ENCODE data around the gene ME3.

The ME3 gene

GRCh38 chr11:86473991-86474833 lies 198.2 kb downstream of the ME3 start:
- no peaks in the 10 kb centered on the region for H3K4me1 ChIP-seq (ENCODE audit: control insufficient read depth, insufficient read depth, low read length)
- H3K36me3 ChIP-seq (ENCODE audit: control insufficient read depth, insufficient read depth, low read length): no peaks in the 10 kb centered on the region
- no peak overlapping the region for H3K9ac ChIP-seq (ENCODE audit: low read depth, low read length)
- peaks cover under 1% of the 10 kb centered on the region for H3K27me3 ChIP-seq (ENCODE audit: control insufficient read depth, insufficient read depth, low read length)
- no peaks in the 10 kb centered on the region for H3K9me3 ChIP-seq (ENCODE audit: control insufficient read depth, insufficient read depth, low read length)
- no peak overlapping the region for H3K4me3 ChIP-seq (ENCODE audit: low read depth, low read length)

- no peak overlapping the region for H3K4me3 ChIP-seq (ENCODE audit: low read depth, low read length)
- H3K9me3 ChIP-seq (ENCODE audit: control insufficient read depth, insufficient read depth, low read length): no peaks in the 10 kb centered on the region
- no peak overlapping the region for H3K9ac ChIP-seq (ENCODE audit: low read depth, low read length)
- no peaks in the 10 kb centered on the region for H3K4me1 ChIP-seq (ENCODE audit: control insufficient read depth, insufficient read depth, low read length)
- H3K36me3 ChIP-seq (ENCODE audit: control insufficient read depth, insufficient read depth, low read length): no peaks in the 10 kb centered on the region
- H3K27me3 ChIP-seq (ENCODE audit: control insufficient read depth, insufficient read depth, low read length): peaks cover 2% of the 10 kb centered on the region
Measured at GRCh38 chr11:86469491-86470388, 202.7 kb downstream of the ME3 start.

- Histone ChIP-seq H3K27me3 (ENCODE audit: control insufficient read depth, insufficient read depth, low read length) (peaks cover 2% of the 10 kb centered on the region), H3K4me1 (ENCODE audit: control insufficient read depth, insufficient read depth, low read length) (no peaks in the 10 kb centered on the region), H3K9me3 (ENCODE audit: control insufficient read depth, insufficient read depth, low read length) (no peaks in the 10 kb centered on the region), H3K9ac (ENCODE audit: low read depth, low read length) (no peak overlapping the region), H3K4me3 (ENCODE audit: low read depth, low read length) (no peak overlapping the region), H3K36me3 (ENCODE audit: control insufficient read depth, insufficient read depth, low read length) (no peaks in the 10 kb centered on the region)
Measured at GRCh38 chr11:86468169-86468568, 204.2 kb downstream of the ME3 start.

- Histone ChIP-seq H3K9ac (ENCODE audit: low read depth, low read length) (no peak overlapping the region), H3K9me3 (ENCODE audit: control insufficient read depth, insufficient read depth, low read length) (no peaks in the 10 kb centered on the region), H3K36me3 (ENCODE audit: control insufficient read depth, insufficient read depth, low read length) (no peaks in the 10 kb centered on the region), H3K4me1 (ENCODE audit: control insufficient read depth, insufficient read depth, low read length) (no peaks in the 10 kb centered on the region), H3K27me3 (ENCODE audit: control insufficient read depth, insufficient read depth, low read length) (peaks cover 2% of the 10 kb centered on the region), H3K4me3 (ENCODE audit: low read depth, low read length) (no peak overlapping the region)
Measured at GRCh38 chr11:86464509-86465221, 207.8 kb downstream of the ME3 start.

GRCh38 chr11:86463955-86464354 lies 208.5 kb downstream of the ME3 start:
- H3K4me3 ChIP-seq (ENCODE audit: low read depth, low read length): no peak overlapping the region
- H3K9me3 ChIP-seq (ENCODE audit: control insufficient read depth, insufficient read depth, low read length): no peaks in the 10 kb centered on the region
- H3K9ac ChIP-seq (ENCODE audit: low read depth, low read length): no peak overlapping the region
- no peaks in the 10 kb centered on the region for H3K27me3 ChIP-seq (ENCODE audit: control insufficient read depth, insufficient read depth, low read length)
- H3K36me3 ChIP-seq (ENCODE audit: control insufficient read depth, insufficient read depth, low read length): no peaks in the 10 kb centered on the region
- H3K4me1 ChIP-seq (ENCODE audit: control insufficient read depth, insufficient read depth, low read length): no peaks in the 10 kb centered on the region

GRCh38 chr11:86463120-86463519 lies 209.3 kb downstream of the ME3 start:
- Histone ChIP-seq H3K27me3 (ENCODE audit: control insufficient read depth, insufficient read depth, low read length) (no peaks in the 10 kb centered on the region), H3K9me3 (ENCODE audit: control insufficient read depth, insufficient read depth, low read length) (no peaks in the 10 kb centered on the region), H3K9ac (ENCODE audit: low read depth, low read length) (no peak overlapping the region), H3K4me1 (ENCODE audit: control insufficient read depth, insufficient read depth, low read length) (no peaks in the 10 kb centered on the region), H3K4me3 (ENCODE audit: low read depth, low read length) (no peak overlapping the region), H3K36me3 (ENCODE audit: control insufficient read depth, insufficient read depth, low read length) (no peaks in the 10 kb centered on the region)

GRCh38 chr11:86461892-86462291 lies 210.5 kb downstream of the ME3 start:
- Histone ChIP-seq H3K9me3 (ENCODE audit: control insufficient read depth, insufficient read depth, low read length) (no peaks in the 10 kb centered on the region), H3K27me3 (ENCODE audit: control insufficient read depth, insufficient read depth, low read length) (no peaks in the 10 kb centered on the region), H3K9ac (ENCODE audit: low read depth, low read length) (no peak overlapping the region), H3K4me3 (ENCODE audit: low read depth, low read length) (no peak overlapping the region), H3K4me1 (ENCODE audit: control insufficient read depth, insufficient read depth, low read length) (no peaks in the 10 kb centered on the region), H3K36me3 (ENCODE audit: control insufficient read depth, insufficient read depth, low read length) (no peaks in the 10 kb centered on the region)

- Histone ChIP-seq H3K4me3 (ENCODE audit: low read depth, low read length) (no peak overlapping the region), H3K4me1 (ENCODE audit: control insufficient read depth, insufficient read depth, low read length) (no peaks in the 10 kb centered on the region), H3K9ac (ENCODE audit: low read depth, low read length) (no peak overlapping the region), H3K36me3 (ENCODE audit: control insufficient read depth, insufficient read depth, low read length) (no peaks in the 10 kb centered on the region), H3K27me3 (ENCODE audit: control insufficient read depth, insufficient read depth, low read length) (no peaks in the 10 kb centered on the region), H3K9me3 (ENCODE audit: control insufficient read depth, insufficient read depth, low read length) (no peaks in the 10 kb centered on the region)
Measured at GRCh38 chr11:86460461-86461385, 211.7 kb downstream of the ME3 start.

- Histone ChIP-seq H3K4me3 (ENCODE audit: low read depth, low read length) (no peak overlapping the region), H3K9me3 (ENCODE audit: control insufficient read depth, insufficient read depth, low read length) (no peaks in the 10 kb centered on the region), H3K9ac (ENCODE audit: low read depth, low read length) (no peak overlapping the region), H3K4me1 (ENCODE audit: control insufficient read depth, insufficient read depth, low read length) (no peaks in the 10 kb centered on the region), H3K36me3 (ENCODE audit: control insufficient read depth, insufficient read depth, low read length) (no peaks in the 10 kb centered on the region), H3K27me3 (ENCODE audit: control insufficient read depth, insufficient read depth, low read length) (no peaks in the 10 kb centered on the region)
Measured at GRCh38 chr11:86459682-86460460, 212.5 kb downstream of the ME3 start.

GRCh38 chr11:86459002-86459385 lies 213.4 kb downstream of the ME3 start:
- no peak overlapping the region for H3K4me3 ChIP-seq (ENCODE audit: low read depth, low read length)
- no peaks in the 10 kb centered on the region for H3K4me1 ChIP-seq (ENCODE audit: control insufficient read depth, insufficient read depth, low read length)
- H3K9ac ChIP-seq (ENCODE audit: low read depth, low read length): no peak overlapping the region
- H3K36me3 ChIP-seq (ENCODE audit: control insufficient read depth, insufficient read depth, low read length): no peaks in the 10 kb centered on the region
- no peaks in the 10 kb centered on the region for H3K9me3 ChIP-seq (ENCODE audit: control insufficient read depth, insufficient read depth, low read length)
- H3K27me3 ChIP-seq (ENCODE audit: control insufficient read depth, insufficient read depth, low read length): no peaks in the 10 kb centered on the region

Data from iPS-15b (cell line).